GM06990 (cell line): ENCODE data around the gene MICALL1.

Source experiments
- DNase-seq: peaks from one replicate; pipeline ENCODE4 v3.0.0-alpha.2; 2011; ENCODE audit not compliant: insufficient read length; ENCODE audit errors: extremely low read depth
- H3K27me3 ChIP-seq: replicated peaks from 2 replicates; pipeline ENCODE4 v1.6.0; 2011; ENCODE audit warnings: low read length; ENCODE audit not compliant: control insufficient read depth, insufficient read depth
- H3K36me3 ChIP-seq: 2 replicates; pipeline ENCODE4 v1.5.1; 2011; ENCODE audit warnings: low read length; ENCODE audit not compliant: control insufficient read depth, insufficient read depth
- H3K4me3 ChIP-seq: replicated peaks from 2 replicates; pipeline ENCODE4 v1.5.1; 2011; ENCODE audit warnings: low read depth, mild to moderate bottlenecking, control low read depth, low read length
- TF ChIP-seq, protein P1 (sequence below): IDR thresholded peaks from 2 replicates; pipeline ENCODE4 v1.5.1; 2011; ENCODE audit warnings: low read length, control low read depth, mild to moderate bottlenecking, inconsistent platforms; ENCODE audit not compliant: insufficient read depth, poor library complexity, severe bottlenecking

The MICALL1 gene

DNA sequence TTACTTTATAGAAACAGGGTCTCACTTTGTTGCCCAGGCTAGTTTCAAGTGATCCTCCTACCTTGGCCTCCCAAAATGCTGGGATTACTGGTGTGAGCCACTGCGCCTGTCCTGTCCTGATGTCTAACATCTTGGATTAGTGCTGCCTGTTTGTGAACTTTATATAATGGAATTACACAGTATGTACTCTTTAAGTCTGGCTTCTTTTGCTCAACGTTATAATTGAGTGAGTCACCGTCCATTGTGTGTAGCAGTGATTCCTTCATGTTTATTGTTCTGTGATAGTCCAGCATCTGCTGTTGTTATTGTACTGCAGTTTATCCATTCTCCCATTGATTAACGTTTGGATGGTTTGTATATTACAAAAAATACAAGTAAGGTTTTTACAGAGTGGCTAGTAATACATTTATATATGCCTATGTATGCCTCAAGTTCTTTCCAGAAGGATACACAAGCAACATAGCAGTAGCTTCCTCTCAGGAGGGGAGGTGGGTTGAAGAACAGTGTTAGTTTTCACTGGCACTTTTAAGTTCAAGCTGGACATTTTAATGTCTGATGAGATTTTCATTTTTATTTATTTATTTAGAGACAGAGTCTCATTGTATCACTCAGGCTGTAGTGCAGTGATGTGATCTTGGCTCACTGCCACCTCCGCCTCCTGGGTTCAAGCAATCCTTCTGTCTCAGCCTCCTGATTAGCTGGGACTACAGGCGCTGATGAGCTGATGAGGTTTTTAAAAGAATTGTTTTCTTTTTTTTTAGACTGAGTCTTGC, 25.2 kb upstream of the MICALL1 start:
- TF ChIP-seq, protein P1, sequence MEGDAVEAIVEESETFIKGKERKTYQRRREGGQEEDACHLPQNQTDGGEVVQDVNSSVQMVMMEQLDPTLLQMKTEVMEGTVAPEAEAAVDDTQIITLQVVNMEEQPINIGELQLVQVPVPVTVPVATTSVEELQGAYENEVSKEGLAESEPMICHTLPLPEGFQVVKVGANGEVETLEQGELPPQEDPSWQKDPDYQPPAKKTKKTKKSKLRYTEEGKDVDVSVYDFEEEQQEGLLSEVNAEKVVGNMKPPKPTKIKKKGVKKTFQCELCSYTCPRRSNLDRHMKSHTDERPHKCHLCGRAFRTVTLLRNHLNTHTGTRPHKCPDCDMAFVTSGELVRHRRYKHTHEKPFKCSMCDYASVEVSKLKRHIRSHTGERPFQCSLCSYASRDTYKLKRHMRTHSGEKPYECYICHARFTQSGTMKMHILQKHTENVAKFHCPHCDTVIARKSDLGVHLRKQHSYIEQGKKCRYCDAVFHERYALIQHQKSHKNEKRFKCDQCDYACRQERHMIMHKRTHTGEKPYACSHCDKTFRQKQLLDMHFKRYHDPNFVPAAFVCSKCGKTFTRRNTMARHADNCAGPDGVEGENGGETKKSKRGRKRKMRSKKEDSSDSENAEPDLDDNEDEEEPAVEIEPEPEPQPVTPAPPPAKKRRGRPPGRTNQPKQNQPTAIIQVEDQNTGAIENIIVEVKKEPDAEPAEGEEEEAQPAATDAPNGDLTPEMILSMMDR, result no peak
- no peaks in the 10 kb centered on the region for H3K27me3 ChIP-seq
- no peak overlapping the region for H3K4me3 ChIP-seq
- peaks cover 17% of the 10 kb centered on the region for H3K36me3 ChIP-seq
- DNase-seq, result no peak

GRCh38 chr22:37884420-37884819, 21.7 kb upstream of the MICALL1 start:
- H3K4me3 ChIP-seq, result no peak overlapping the region
- H3K27me3 ChIP-seq, result no peaks in the 10 kb centered on the region
- peaks cover 18% of the 10 kb centered on the region for H3K36me3 ChIP-seq
- TF ChIP-seq, protein P1, result no peak
- no peak for DNase-seq

GRCh38 chr22:37887584-37888378, 18.3 kb upstream of the MICALL1 start:
- peaks cover 21% of the 10 kb centered on the region for H3K36me3 ChIP-seq

DNA sequence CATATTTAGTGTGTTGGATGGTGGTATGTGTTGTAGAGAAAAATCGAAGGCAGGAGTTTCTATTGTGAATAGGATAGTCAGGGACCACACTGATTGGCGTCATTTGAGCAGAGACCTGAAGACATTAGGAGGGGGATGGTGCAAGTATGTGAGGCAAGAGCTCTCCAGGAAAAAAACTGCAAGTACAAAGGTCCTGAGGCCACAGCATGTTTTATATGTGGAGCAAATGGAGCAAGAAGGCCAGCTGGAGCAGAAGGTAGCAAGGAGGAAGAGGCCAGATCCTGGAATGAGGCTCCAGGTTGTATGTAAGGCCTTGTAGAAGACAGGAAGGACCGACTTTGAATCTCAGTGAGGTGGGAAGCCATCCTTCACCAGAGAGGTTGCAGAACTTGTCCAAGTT, 14.2 kb upstream of the MICALL1 start:
- no peak for DNase-seq
- Histone ChIP-seq H3K36me3 (peaks cover 18% of the 10 kb centered on the region), H3K27me3 (no peaks in the 10 kb centered on the region), H3K4me3 (no peak overlapping the region)
- TF ChIP-seq, protein P1, result no peak

More at GRCh38 chr22:37887584-37888378, 18.3 kb upstream of the MICALL1 start:
- Histone ChIP-seq H3K27me3 (no peaks in the 10 kb centered on the region), H3K4me3 (no peak overlapping the region)
- TF ChIP-seq, protein P1, result no peak
- no peak for DNase-seq

GRCh38 chr22:37892566-37893335, 13.3 kb upstream of the MICALL1 start:
- no peak for DNase-seq
- H3K36me3 ChIP-seq, result peaks cover 13% of the 10 kb centered on the region
- H3K4me3 ChIP-seq, result no peak overlapping the region
- H3K27me3 ChIP-seq, result no peaks in the 10 kb centered on the region
- TF ChIP-seq, protein P1, result no peak
